Measurements from ENCODE around the gene KCNS1.
"Not testable (repeated sequence)": the region's sequence is repeated elsewhere in the genome, so short reads cannot be mapped to it uniquely, and the experiment has no call there.

Gene KCNS1

GRCh38 chr20:45067087-45067486 lies 33.8 kb downstream of the KCNS1 start:
- no peak for TF ChIP-seq CTCF (IDR thresholded peaks at IDR 0.05; ENCODE audit: extremely low read depth, missing control alignments)
- DNase-seq (ENCODE audit: low spot score): no peak

GRCh38 chr20:45066372-45066771 lies 34.6 kb downstream of the KCNS1 start:
- TF ChIP-seq CTCF (IDR thresholded peaks at IDR 0.05; ENCODE audit: extremely low read depth, missing control alignments): no peak
- DNase-seq (ENCODE audit: low spot score): no peak

- TF ChIP-seq CTCF (IDR thresholded peaks at IDR 0.05; ENCODE audit: extremely low read depth, missing control alignments): no peak
- no peak for DNase-seq (ENCODE audit: low spot score)
Observed at GRCh38 chr20:45064812-45065211, 36.1 kb downstream of the KCNS1 start.

- DNase-seq (ENCODE audit: low spot score): not testable (repeated sequence)
Observed at GRCh38 chr20:45063107-45063506, 37.8 kb downstream of the KCNS1 start.

- no peak for TF ChIP-seq CTCF (IDR thresholded peaks at IDR 0.05; ENCODE audit: extremely low read depth, missing control alignments)
- no peak for DNase-seq (ENCODE audit: low spot score)
Observed at GRCh38 chr20:45061244-45061643, 39.7 kb downstream of the KCNS1 start.

- no peak for TF ChIP-seq CTCF (IDR thresholded peaks at IDR 0.05; ENCODE audit: extremely low read depth, missing control alignments)
- no peak for DNase-seq (ENCODE audit: low spot score)
Observed at GRCh38 chr20:45060294-45060693, 40.6 kb downstream of the KCNS1 start.

- TF ChIP-seq CTCF (IDR thresholded peaks at IDR 0.05; ENCODE audit: extremely low read depth, missing control alignments): no peak
- no peak for DNase-seq (ENCODE audit: low spot score)
Observed at GRCh38 chr20:45059022-45059728, 41.8 kb downstream of the KCNS1 start.

- no peak for DNase-seq (ENCODE audit: low spot score)
- no peak for TF ChIP-seq CTCF (IDR thresholded peaks at IDR 0.05; ENCODE audit: extremely low read depth, missing control alignments)
Observed at GRCh38 chr20:45058168-45058850, 42.6 kb downstream of the KCNS1 start.
